Measurements from ENCODE around the gene EIPR1.

DNA sequence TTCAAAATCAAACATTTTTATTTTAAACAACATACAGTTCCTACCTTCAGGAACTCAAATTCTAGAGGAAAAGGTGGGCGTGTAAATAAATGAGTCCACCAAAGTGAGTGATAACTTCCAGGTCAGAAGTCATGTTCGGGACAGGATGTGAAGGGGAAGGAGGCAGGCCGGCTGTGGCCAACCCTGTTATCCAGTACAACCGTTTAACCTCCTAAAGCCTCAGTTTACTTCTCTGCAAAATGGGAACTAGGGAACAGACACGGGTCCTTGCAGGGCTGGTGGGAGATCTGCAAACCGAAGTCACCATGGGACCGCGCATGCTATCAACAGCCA, 373 bp downstream of the EIPR1 start:
- TF ChIP-seq, protein P1, sequence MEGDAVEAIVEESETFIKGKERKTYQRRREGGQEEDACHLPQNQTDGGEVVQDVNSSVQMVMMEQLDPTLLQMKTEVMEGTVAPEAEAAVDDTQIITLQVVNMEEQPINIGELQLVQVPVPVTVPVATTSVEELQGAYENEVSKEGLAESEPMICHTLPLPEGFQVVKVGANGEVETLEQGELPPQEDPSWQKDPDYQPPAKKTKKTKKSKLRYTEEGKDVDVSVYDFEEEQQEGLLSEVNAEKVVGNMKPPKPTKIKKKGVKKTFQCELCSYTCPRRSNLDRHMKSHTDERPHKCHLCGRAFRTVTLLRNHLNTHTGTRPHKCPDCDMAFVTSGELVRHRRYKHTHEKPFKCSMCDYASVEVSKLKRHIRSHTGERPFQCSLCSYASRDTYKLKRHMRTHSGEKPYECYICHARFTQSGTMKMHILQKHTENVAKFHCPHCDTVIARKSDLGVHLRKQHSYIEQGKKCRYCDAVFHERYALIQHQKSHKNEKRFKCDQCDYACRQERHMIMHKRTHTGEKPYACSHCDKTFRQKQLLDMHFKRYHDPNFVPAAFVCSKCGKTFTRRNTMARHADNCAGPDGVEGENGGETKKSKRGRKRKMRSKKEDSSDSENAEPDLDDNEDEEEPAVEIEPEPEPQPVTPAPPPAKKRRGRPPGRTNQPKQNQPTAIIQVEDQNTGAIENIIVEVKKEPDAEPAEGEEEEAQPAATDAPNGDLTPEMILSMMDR (IDR thresholded peaks at IDR 0.05; ENCODE audit: insufficient read depth, low read length, poor library complexity, severe bottlenecking) = no peak
- TF ChIP-seq EZH2phosphoT487 (conservative IDR thresholded peaks at IDR 0.05; ENCODE audit: low read length) = no peak
